ENCODE results near the gene ADGRL4.

GRCh38 chr1:78918157-78918556 is 88.4 kb downstream of the ADGRL4 start:
- TF ChIP-seq ZNF24 (tag by site-specific recombination; IDR thresholded peaks at IDR 0.05) (no peak), ZNF10 (tag by site-specific recombination; IDR thresholded peaks at IDR 0.05) (no peak), ZNF146 (tag by site-specific recombination; IDR thresholded peaks at IDR 0.05) (no peak), YY1 (tag by site-specific recombination; IDR thresholded peaks at IDR 0.05) (no peak), OSR2 (tag by site-specific recombination; IDR thresholded peaks at IDR 0.05) (no peak)
- TF ChIP-seq, protein P1, sequence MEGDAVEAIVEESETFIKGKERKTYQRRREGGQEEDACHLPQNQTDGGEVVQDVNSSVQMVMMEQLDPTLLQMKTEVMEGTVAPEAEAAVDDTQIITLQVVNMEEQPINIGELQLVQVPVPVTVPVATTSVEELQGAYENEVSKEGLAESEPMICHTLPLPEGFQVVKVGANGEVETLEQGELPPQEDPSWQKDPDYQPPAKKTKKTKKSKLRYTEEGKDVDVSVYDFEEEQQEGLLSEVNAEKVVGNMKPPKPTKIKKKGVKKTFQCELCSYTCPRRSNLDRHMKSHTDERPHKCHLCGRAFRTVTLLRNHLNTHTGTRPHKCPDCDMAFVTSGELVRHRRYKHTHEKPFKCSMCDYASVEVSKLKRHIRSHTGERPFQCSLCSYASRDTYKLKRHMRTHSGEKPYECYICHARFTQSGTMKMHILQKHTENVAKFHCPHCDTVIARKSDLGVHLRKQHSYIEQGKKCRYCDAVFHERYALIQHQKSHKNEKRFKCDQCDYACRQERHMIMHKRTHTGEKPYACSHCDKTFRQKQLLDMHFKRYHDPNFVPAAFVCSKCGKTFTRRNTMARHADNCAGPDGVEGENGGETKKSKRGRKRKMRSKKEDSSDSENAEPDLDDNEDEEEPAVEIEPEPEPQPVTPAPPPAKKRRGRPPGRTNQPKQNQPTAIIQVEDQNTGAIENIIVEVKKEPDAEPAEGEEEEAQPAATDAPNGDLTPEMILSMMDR (tag by site-specific recombination; IDR thresholded peaks at IDR 0.05), result no peak
